Measurements from ENCODE around the gene GOLT1A. TPM values are rescaled to one million over a fixed set of nuclear protein-coding genes. Genes with fewer than 3 reads are reported as not detected.

GOLT1A gene
- total RNA-seq, 1 donor from 2014 or later: not detected

GRCh38 chr1:204251926-204252689 lies 38.3 kb upstream of the GOLT1A start:
- Mint-ChIP-seq H3K36me3 (ENCODE audit: low read depth) (no peaks in the 10 kb centered on the region), H3K27ac (ENCODE audit: unreplicated experiment) (no peak overlapping the region), H3K4me1 (ENCODE audit: low read depth) (peaks cover 15% of the 10 kb centered on the region), H3K9me3 (ENCODE audit: low read depth) (no peaks in the 10 kb centered on the region), H3K4me3 (ENCODE audit: unreplicated experiment) (no peak overlapping the region), H3K27me3 (ENCODE audit: low read depth) (peaks cover 6% of the 10 kb centered on the region)
- no peak for DNase-seq (ENCODE audit: low spot score)
- no peak for TF ChIP-seq CTCF (IDR thresholded peaks at IDR 0.05)

- Mint-ChIP-seq H3K36me3 (ENCODE audit: low read depth) (no peaks in the 10 kb centered on the region), H3K9me3 (ENCODE audit: low read depth) (no peaks in the 10 kb centered on the region), H3K4me3 (ENCODE audit: unreplicated experiment) (no peak overlapping the region), H3K4me1 (ENCODE audit: low read depth) (peaks cover 11% of the 10 kb centered on the region), H3K27me3 (ENCODE audit: low read depth) (peaks cover 15% of the 10 kb centered on the region), H3K27ac (ENCODE audit: unreplicated experiment) (no peak overlapping the region)
- no peak for DNase-seq (ENCODE audit: low spot score)
- no peak for TF ChIP-seq CTCF (IDR thresholded peaks at IDR 0.05)
Observed at GRCh38 chr1:204251286-204251685, 37.5 kb upstream of the GOLT1A start.

GRCh38 chr1:204250428-204251030 lies 36.7 kb upstream of the GOLT1A start:
- no peaks in the 10 kb centered on the region for H3K9me3 Mint-ChIP-seq (ENCODE audit: low read depth)
- no peak overlapping the region for H3K4me3 Mint-ChIP-seq (ENCODE audit: unreplicated experiment)
- H3K4me1 Mint-ChIP-seq (ENCODE audit: low read depth): peaks cover 4% of the 10 kb centered on the region
- H3K27me3 Mint-ChIP-seq (ENCODE audit: low read depth): peaks cover 19% of the 10 kb centered on the region
- no peak for DNase-seq (ENCODE audit: low spot score)
- no peaks in the 10 kb centered on the region for H3K36me3 Mint-ChIP-seq (ENCODE audit: low read depth)
- no peak overlapping the region for H3K27ac Mint-ChIP-seq (ENCODE audit: unreplicated experiment)
- TF ChIP-seq CTCF (IDR thresholded peaks at IDR 0.05): no peak

GRCh38 chr1:204249736-204250427 lies 36.1 kb upstream of the GOLT1A start:
- no peak for TF ChIP-seq CTCF (IDR thresholded peaks at IDR 0.05)
- no peak for DNase-seq (ENCODE audit: low spot score)
- Mint-ChIP-seq H3K36me3 (ENCODE audit: low read depth) (no peaks in the 10 kb centered on the region), H3K4me3 (ENCODE audit: unreplicated experiment) (no peak overlapping the region), H3K4me1 (ENCODE audit: low read depth) (no peaks in the 10 kb centered on the region), H3K27ac (ENCODE audit: unreplicated experiment) (no peak overlapping the region), H3K9me3 (ENCODE audit: low read depth) (no peaks in the 10 kb centered on the region), H3K27me3 (ENCODE audit: low read depth) (peaks cover 19% of the 10 kb centered on the region)

GRCh38 chr1:204248954-204249353 lies 35.2 kb upstream of the GOLT1A start:
- peaks cover 19% of the 10 kb centered on the region for H3K27me3 Mint-ChIP-seq (ENCODE audit: low read depth)
- no peaks in the 10 kb centered on the region for H3K36me3 Mint-ChIP-seq (ENCODE audit: low read depth)
- no peak overlapping the region for H3K27ac Mint-ChIP-seq (ENCODE audit: unreplicated experiment)
- no peak for TF ChIP-seq CTCF (IDR thresholded peaks at IDR 0.05)
- H3K4me1 Mint-ChIP-seq (ENCODE audit: low read depth): no peaks in the 10 kb centered on the region
- H3K4me3 Mint-ChIP-seq (ENCODE audit: unreplicated experiment): no peak overlapping the region
- no peaks in the 10 kb centered on the region for H3K9me3 Mint-ChIP-seq (ENCODE audit: low read depth)
- DNase-seq (ENCODE audit: low spot score): no peak

Measured in chondrocyte (in vitro differentiated cells).